Astrocyte (in vitro differentiated cells and primary cell): ENCODE measurements around the gene ZFYVE21.

Source experiments
- CTCF ChIP-seq: IDR thresholded peaks from 2 replicates; pipeline ENCODE4 v1.5.1; 2011; ENCODE audit warnings: low read depth, mild to moderate bottlenecking, inconsistent platforms, low read length, moderate library complexity; ENCODE audit not compliant: insufficient read depth
- EZH2 ChIP-seq: IDR thresholded peaks from 2 replicates; pipeline ENCODE4 v1.6.1; 2012; ENCODE audit warnings: mild to moderate bottlenecking, low read length, inconsistent platforms; ENCODE audit not compliant: insufficient read depth

- TF ChIP-seq CTCF (no peak), EZH2 (no peak)
Observed at GRCh38 chr14:103667671-103668070, 47.9 kb upstream of the ZFYVE21 start.
